Glutamatergic neuron (in vitro differentiated cells): Measurements from ENCODE around the gene LY6G6D. TPM values are rescaled to one million over a fixed set of nuclear protein-coding genes. Genes with fewer than 3 reads are reported as not detected.
A peak's percentile ranks its signal among the peaks of the same experiment; 100 is the strongest.
"Not testable (repeated sequence)": the region's sequence is repeated elsewhere in the genome, so short reads cannot be mapped to it uniquely, and the experiment has no call there.

Experiments
- DNase-seq: peaks from one replicate; pipeline ENCODE4 v3.0.0; 2022
- H3K27ac Mint-ChIP-seq: one replicate; pipeline ENCODE4 v1.8.0; 2020; ENCODE audit warnings: mild to moderate bottlenecking, mixed read lengths, inconsistent platforms; ENCODE audit not compliant: unreplicated experiment
- H3K27me3 Mint-ChIP-seq: one replicate; pipeline ENCODE4 v1.8.0; 2020; ENCODE audit warnings: mild to moderate bottlenecking, moderate library complexity, mixed read lengths, inconsistent platforms; ENCODE audit not compliant: unreplicated experiment
- H3K36me3 Mint-ChIP-seq: one replicate; pipeline ENCODE4 v1.8.0; 2020; ENCODE audit warnings: mild to moderate bottlenecking, mixed read lengths, inconsistent platforms; ENCODE audit not compliant: unreplicated experiment
- H3K4me1 Mint-ChIP-seq: one replicate; pipeline ENCODE4 v1.8.0; 2020; ENCODE audit warnings: mild to moderate bottlenecking, low read depth, mixed read lengths, inconsistent platforms; ENCODE audit not compliant: unreplicated experiment
- H3K4me3 Mint-ChIP-seq: one replicate; pipeline ENCODE4 v1.8.0; 2020; ENCODE audit warnings: mild to moderate bottlenecking, mixed read lengths, inconsistent platforms; ENCODE audit not compliant: unreplicated experiment
- H3K9me3 Mint-ChIP-seq: one replicate; pipeline ENCODE4 v1.8.0; 2020; ENCODE audit warnings: mild to moderate bottlenecking, moderate library complexity, mixed read lengths, inconsistent platforms; ENCODE audit not compliant: unreplicated experiment
- total RNA-seq: library from RNA; stranded (reverse); fragmentation: NEBNext Ultra II Directional; extraction: Animal tissue kit (Norgen Biotek cat#: 25700); gene quantifications from one replicate; pipeline ENCODE4 v1.2.1, GENCODE V29; 2021; ENCODE audit not compliant: unreplicated experiment
- TF ChIP-seq, protein P1 (sequence below): fragments of 200-600 bp; sonication (generic); IDR thresholded peaks from one replicate; pipeline ENCODE4 v1.5.0; 2021; ENCODE audit not compliant: partially characterized antibody, unreplicated experiment

Gene LY6G6D
- total RNA-seq, 1 donor from 2014 or later = not detected

DNA sequence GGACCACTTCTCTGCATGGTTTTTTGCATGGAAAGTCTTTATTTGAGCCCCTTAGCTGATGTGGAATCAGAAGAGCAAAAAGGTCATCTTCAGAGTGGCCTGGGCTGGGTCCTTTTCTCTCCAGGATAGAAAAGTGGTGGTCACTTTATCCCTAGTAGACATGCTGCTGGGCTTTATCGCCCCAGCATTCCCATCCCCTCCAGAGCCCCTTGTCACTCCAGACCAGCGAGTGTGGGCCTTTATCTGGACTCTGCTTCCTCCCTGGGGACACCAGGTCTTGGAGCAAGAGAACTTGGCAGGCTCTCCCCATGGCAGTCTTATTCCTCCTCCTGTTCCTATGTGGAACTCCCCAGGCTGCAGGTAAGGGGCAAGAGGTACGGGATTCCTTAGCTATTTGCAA is 8.5 kb upstream of the LY6G6D start, which contains the start of gene LY6G6F:
Gene LY6G6F (plus strand): TSS at position 268 of the 400 bp plus-strand sequence. CDS start 41 bp downstream, at position 309.
- peaks cover 8% of the 10 kb centered on the region for H3K4me1 Mint-ChIP-seq
- peaks cover 16% of the 10 kb centered on the region for H3K9me3 Mint-ChIP-seq
- no peak within 1 kb of the TSS for H3K4me3 Mint-ChIP-seq
- no peaks in the 10 kb centered on the region for H3K36me3 Mint-ChIP-seq
- TF ChIP-seq, protein P1, sequence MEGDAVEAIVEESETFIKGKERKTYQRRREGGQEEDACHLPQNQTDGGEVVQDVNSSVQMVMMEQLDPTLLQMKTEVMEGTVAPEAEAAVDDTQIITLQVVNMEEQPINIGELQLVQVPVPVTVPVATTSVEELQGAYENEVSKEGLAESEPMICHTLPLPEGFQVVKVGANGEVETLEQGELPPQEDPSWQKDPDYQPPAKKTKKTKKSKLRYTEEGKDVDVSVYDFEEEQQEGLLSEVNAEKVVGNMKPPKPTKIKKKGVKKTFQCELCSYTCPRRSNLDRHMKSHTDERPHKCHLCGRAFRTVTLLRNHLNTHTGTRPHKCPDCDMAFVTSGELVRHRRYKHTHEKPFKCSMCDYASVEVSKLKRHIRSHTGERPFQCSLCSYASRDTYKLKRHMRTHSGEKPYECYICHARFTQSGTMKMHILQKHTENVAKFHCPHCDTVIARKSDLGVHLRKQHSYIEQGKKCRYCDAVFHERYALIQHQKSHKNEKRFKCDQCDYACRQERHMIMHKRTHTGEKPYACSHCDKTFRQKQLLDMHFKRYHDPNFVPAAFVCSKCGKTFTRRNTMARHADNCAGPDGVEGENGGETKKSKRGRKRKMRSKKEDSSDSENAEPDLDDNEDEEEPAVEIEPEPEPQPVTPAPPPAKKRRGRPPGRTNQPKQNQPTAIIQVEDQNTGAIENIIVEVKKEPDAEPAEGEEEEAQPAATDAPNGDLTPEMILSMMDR = no peak
- peaks cover 10% of the 10 kb centered on the region for H3K27me3 Mint-ChIP-seq
- H3K27ac Mint-ChIP-seq = no peak within 1 kb of the TSS
- no peak for DNase-seq

DNA sequence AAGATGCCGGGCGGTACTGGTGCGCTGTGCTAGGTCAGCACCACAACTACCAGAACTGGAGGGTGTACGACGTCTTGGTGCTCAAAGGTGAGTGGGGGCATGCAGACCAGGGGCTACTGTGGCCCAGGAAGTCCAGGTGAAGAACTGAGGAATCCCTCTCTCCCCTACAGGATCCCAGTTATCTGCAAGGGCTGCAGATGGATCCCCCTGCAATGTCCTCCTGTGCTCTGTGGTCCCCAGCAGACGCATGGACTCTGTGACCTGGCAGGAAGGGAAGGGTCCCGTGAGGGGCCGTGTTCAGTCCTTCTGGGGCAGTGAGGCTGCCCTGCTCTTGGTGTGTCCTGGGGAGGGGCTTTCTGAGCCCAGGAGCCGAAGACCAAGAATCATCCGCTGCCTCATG is 7.4 kb upstream of the LY6G6D start:
- peaks cover 16% of the 10 kb centered on the region for H3K9me3 Mint-ChIP-seq
- no peaks in the 10 kb centered on the region for H3K36me3 Mint-ChIP-seq
- no peak overlapping the region for H3K4me3 Mint-ChIP-seq
- TF ChIP-seq, protein P1 = no peak
- no peak for DNase-seq
- H3K4me1 Mint-ChIP-seq = peaks cover 6% of the 10 kb centered on the region
- H3K27me3 Mint-ChIP-seq = peaks cover 6% of the 10 kb centered on the region
- H3K27ac Mint-ChIP-seq = no peak overlapping the region

DNA sequence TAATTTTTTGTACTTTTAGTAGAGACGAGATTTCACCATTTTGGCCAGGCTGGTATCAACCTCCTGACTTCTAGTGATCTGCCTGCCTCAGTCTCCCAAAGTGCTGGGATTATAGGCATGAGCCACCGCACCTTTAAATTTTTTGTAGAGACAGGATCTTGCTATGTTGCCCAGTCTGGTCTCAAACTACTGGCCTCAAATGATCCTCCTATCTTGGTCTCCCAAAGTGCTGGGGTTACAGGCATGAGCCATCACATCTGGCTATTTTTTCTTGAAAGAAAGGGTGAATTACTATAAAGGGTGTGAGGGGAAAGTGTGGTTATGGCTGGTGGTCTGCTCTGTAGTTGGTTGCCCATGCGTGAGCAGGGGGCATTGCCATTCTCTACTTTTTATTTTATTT is 6.9 kb upstream of the LY6G6D start:
- H3K4me3 Mint-ChIP-seq = no peak overlapping the region
- TF ChIP-seq, protein P1 = no peak
- peaks cover 9% of the 10 kb centered on the region for H3K27me3 Mint-ChIP-seq
- DNase-seq = no peak
- no peaks in the 10 kb centered on the region for H3K36me3 Mint-ChIP-seq
- H3K9me3 Mint-ChIP-seq = peaks cover 14% of the 10 kb centered on the region
- peaks cover 8% of the 10 kb centered on the region for H3K4me1 Mint-ChIP-seq
- no peak overlapping the region for H3K27ac Mint-ChIP-seq

DNA sequence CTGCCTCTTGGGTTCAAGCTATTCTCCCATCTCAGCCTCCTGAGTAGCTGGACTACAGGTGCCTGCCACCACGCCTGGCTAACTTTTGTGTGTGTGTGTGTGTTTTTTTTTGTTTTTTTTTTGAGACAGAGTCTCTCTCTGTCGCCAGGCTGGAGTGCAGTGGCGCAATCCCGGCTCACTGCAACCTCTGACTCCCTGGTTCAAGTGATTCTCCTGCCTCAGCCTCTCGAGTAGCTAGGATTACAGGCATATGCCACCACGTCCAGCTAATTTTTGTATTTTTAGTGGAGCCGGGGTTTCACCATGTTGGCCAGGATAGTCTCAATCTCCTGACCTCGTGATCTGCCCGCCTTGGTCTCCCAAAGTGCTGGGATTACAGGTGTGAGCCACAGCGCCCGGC is 6.0 kb upstream of the LY6G6D start:
- not testable (repeated sequence) for H3K27me3 Mint-ChIP-seq, H3K36me3 Mint-ChIP-seq, H3K4me3 Mint-ChIP-seq, DNase-seq, H3K9me3 Mint-ChIP-seq, H3K27ac Mint-ChIP-seq
- H3K4me1 Mint-ChIP-seq = peaks cover 12% of the 10 kb centered on the region

DNA sequence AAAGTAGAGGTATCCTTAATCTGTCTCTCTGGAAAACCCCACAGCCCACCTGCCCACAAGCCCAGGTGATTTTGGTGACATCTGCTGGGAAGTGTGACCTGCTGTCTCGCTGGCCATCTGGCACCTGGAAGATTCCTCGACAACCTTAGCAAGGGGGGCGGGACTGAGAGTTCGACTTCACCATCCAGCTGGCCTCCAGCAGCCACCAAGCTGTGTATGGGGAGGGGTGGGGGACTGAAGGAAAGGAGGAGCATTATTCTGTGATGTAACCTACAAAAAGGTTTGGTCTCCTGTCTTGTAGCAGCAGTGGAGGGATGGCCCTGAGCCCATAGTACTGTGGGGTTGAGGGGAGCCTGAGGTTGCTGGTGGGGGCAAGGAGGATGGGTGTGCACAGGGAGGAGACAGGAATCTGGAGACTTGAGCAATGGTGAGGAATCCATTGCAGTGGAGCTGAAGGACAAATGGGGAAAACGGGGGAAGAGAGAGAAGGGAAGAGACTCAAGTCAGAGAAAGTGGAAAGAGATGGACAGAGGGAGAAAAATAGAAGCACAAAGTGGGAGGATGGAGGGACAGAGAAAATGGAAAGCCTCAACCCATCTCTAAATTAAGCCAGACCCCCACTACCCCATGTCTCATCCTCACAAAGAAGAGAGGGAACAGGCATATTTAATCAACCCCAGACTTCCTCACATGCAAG is 4.5 kb upstream of the LY6G6D start:
- Mint-ChIP-seq H3K9me3 (peaks cover 9% of the 10 kb centered on the region), H3K4me1 (peaks cover 17% of the 10 kb centered on the region), H3K36me3 (no peaks in the 10 kb centered on the region), H3K27ac (peak overlapping the region; percentile 25), H3K27me3 (peaks cover 10% of the 10 kb centered on the region), H3K4me3 (peak overlapping the region; percentile 11)
- DNase-seq = no peak
- TF ChIP-seq, protein P1 = no peak
